GM12872 (cell line): ENCODE measurements around the gene WDR54.

ENCODE experiments used
- CTCF ChIP-seq: IDR thresholded peaks from 3 replicates; pipeline ENCODE4 v1.5.1; 2011; ENCODE audit warnings: low read depth, mild to moderate bottlenecking, low read length, moderate library complexity; ENCODE audit not compliant: insufficient read depth

WDR54 gene

DNA sequence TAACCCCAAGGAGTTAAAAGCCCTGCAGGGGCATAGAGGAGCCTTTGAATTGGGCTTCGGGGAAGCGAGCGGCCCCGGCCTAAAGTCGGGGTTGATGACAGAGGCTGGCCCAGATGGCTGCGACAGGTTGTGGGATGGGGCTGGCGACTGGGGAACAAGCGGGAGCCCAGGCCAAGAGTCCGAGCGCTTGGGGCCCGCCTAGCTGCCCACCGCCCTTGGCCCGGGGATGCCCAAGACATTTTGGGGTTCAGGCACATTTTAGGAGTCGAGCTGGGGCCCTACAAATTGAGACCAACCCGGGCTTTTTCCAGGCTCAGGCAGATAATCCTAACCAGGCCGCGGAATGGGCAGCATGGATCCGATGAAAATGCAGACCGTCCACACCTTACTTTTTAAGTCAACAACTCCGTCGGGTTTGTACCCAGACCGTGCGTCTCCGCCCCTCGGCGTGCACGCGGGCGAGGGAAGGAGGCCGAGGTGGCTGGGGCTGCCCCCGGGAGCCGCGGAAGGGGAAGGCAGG is 19.7 kb downstream of the WDR54 start:
- TF ChIP-seq CTCF: no peak

GRCh38 chr2:74441690-74442482 is 20.4 kb downstream of the WDR54 start, which contains the start of gene RTKN:
Gene RTKN (minus strand): TSS chr2:74441937. CDS start chr2:74441816, 121 bp downstream.
- no peak for TF ChIP-seq CTCF

GRCh38 chr2:74444498-74445318 is 23.2 kb downstream of the WDR54 start:
- no peak for TF ChIP-seq CTCF

GRCh38 chr2:74447230-74447999 is 25.9 kb downstream of the WDR54 start:
- no peak for TF ChIP-seq CTCF

DNA sequence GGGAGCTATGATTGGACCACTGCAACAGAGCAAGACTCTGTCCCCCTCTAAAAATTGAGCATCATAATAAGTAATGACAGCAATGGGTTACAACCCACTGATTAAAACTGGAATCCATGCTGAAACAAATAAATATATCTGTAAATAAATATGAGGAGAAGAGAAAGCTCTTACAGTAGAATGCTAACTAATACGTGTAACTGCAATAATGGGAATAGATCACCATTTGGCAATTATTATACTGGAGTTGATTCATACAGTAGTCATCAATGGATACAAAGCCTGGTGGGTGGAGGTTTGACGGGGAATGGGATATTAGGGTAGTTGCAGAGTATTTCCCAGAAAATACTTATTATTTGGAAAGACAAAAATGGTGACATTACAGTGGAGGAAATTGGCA is 27.2 kb downstream of the WDR54 start:
- no peak for TF ChIP-seq CTCF

DNA sequence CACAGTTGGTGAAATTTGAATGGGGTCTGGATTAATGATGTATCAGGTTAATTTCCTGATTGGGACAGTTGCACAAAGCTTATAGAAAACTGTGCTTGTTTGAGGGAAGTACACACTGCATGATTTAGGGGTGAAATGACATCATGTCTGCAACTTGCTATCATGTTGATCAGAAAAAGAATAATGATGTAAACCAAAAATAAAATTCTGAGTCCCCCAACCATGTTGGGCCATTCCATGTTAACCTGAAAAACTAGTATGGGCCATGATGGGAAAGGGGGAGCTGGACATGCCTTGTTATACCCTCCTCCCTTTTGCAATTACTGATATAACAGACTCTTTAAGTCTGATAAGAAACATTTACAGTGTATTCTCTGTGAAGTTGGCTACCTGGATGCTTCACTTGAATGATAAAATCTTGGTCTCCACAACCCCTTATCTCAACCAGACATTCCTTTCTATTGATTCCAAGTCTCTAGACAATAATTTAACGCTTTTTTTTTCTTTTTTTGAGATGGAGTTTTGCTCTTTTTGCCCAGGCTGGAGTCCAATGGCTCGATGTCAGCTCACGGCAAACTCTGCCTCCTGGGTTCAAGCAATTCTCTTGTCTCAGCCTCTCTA is 29.1 kb downstream of the WDR54 start:
- TF ChIP-seq CTCF: no peak
